HG02623 (cell line): Measurements from ENCODE around the gene MUCL3.
"Not testable (repeated sequence)": the region's sequence is repeated elsewhere in the genome, so short reads cannot be mapped to it uniquely, and the experiment has no call there.

Experiments used
- ATAC-seq: cut with Tn5 transposase; IDR thresholded peaks from one replicate; pipeline ENCODE4 v1.9.1; 2021; ENCODE audit warnings: moderate library complexity; ENCODE audit not compliant: unreplicated experiment

The MUCL3 gene

DNA sequence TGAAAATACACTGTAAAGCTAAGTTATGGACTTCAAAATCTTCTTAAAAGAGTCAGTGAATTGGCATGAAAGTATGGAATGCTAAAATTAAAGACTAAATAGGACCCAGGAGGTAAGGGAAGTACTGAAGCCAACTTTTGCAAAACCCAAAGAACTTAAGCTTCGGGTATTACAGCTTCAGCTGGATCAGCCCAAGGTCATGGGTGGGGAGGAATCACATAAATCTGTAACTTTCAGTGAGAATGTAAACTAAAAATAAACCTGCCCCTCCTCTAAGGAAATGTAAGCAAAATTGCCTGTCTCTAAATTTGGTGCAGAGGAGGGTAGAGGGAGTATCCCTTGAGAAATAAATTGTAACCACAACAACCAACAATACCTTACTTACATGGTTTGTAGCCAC is 38.4 kb downstream of the MUCL3 start:
- no peak for ATAC-seq

- no peak for ATAC-seq
Observed at GRCh38 chr6:30979690-30980089, 38.9 kb downstream of the MUCL3 start.

DNA sequence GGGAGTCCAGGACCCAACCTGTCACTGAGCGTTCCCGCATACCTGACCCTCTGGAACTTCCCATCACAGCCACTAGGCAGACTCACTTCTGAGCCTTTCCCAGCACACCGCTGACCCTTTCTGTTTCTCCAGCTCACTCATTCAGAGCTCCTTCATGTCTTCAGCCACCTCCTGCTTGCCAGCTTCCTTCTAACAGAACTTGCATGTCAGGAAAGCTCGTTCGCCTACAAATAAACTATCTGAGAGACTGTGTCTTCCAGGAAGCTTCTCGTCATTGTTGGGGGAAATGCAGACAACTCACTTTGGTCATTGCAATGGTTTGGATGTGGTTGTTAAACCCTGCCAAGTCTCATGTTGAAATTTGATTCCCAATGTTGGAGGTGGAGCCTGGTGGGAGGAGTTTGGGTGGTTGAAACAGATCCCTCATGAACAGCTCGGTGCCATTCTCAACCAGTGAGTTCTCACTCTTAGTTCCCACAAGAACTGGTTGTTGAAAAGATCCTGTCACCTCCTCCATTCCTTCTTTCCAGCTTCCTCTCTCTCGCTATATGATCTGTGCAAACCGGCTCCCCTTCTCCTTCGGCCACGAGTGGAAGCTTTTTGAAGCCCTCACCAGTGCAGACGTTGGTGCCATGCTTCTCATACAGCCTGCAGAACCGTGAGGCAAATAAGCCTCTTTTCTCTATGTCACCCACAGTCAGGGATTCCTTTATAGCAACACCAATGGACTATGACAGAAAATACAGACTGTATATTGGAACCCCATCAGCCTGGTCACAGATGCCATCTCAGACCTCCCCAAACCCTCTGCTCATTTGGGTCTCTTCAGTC is 41.4 kb downstream of the MUCL3 start:
- no peak for ATAC-seq

- ATAC-seq: no peak
Observed at GRCh38 chr6:30983439-30983838, 42.7 kb downstream of the MUCL3 start, which contains the start of gene MUC21. TSS of gene MUC21 (plus strand) at chr6:30983718. CDS start at chr6:30983959, 241 bp downstream.

GRCh38 chr6:30985490-30985889 is 44.7 kb downstream of the MUCL3 start:
- no peak for ATAC-seq

DNA sequence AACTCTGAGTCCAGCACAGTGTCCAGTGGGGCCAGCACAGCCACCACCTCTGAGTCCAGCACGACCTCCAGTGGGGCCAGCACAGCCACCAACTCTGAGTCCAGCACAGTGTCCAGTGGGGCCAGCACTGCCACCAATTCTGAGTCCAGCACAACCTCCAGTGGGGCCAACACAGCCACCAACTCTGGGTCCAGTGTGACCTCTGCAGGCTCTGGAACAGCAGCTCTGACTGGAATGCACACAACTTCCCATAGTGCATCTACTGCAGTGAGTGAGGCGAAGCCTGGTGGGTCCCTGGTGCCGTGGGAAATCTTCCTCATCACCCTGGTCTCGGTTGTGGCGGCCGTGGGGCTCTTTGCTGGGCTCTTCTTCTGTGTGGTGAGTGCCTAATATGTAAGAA is 46.5 kb downstream of the MUCL3 start:
- no peak for ATAC-seq

- no peak for ATAC-seq
Observed at GRCh38 chr6:30988209-30988825, 47.5 kb downstream of the MUCL3 start.

DNA sequence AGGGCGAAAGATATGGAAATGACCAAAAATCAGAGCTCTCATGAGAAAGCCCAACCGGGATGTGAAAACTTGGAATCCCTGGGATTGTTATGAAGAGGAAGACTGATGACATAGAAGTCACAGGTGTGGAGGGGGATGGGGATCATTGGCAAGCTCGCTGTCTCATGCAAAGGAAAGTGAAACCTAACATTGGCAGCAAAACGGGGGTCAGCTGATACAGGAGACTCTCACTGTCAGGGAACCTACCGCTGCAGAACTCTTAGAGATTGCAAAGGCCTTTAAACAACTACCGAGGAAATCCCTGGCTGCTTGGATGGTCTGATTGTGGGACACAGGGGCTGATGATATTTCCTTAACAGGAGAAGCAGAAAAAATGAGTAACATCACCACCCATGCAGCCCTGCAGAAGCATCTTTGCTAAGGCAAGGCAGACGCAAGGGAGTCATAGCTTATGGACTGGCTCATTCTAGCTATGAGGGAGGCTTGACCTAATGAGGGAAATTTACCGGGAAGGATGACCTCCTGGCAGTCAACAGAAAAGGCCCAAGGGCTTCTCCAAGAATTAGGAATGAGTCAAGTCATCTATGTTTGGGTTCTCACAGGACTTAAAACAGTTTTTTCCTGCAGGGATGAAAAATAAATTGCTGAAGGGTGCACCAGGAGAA is 49.8 kb downstream of the MUCL3 start:
- no peak for ATAC-seq

- no peak for ATAC-seq
Observed at GRCh38 chr6:30991891-30992290, 51.1 kb downstream of the MUCL3 start.

- ATAC-seq: no peak
Observed at GRCh38 chr6:30997301-30997700, 56.5 kb downstream of the MUCL3 start.

GRCh38 chr6:30998785-30999184 is 58.0 kb downstream of the MUCL3 start:
- ATAC-seq: no peak

GRCh38 chr6:31000067-31000860 is 59.5 kb downstream of the MUCL3 start:
- ATAC-seq: not testable (repeated sequence)

- ATAC-seq: no peak
Observed at GRCh38 chr6:31001281-31001888, 60.6 kb downstream of the MUCL3 start.

DNA sequence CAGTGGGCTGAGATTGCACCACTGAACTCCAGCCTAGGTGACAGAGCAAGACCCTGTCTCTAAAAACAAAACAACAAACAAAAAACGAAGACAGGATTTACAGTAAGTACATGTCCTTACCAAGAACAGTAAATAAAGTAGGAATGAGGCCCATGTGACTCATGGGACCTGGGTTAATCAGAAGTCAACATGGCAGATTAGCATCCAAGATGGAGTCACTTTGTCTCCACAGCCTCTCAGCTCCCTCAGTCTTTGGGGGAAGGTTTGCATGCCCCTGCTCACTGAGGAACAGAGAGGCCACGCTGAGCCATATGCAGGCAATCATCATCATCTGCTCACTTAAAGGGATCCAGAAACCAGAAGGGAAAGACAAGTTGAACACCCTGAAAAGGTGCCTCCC is 61.7 kb downstream of the MUCL3 start:
- no peak for ATAC-seq
